ENCODE results near the gene CACNB4.

- peak in 2 of 3 donors; percentile 43 to 69 for TF ChIP-seq POLR2AphosphoS5 (IDR thresholded peaks at IDR 0.05)
- no peak for TF ChIP-seq CTCF (IDR thresholded peaks at IDR 0.05 in 8 of 11, conservative IDR thresholded peaks at IDR 0.05 in 3 of 11)
These were observed 60.3 kb downstream of the CACNB4 start for GRCh38 chr2:152038441-152038958.
